Breast epithelium (tissue), 4 donors: ENCODE measurements around the gene ATP13A4. TPM values are rescaled to one million over a fixed set of nuclear protein-coding genes. Genes with fewer than 3 reads are reported as not detected.
A peak's percentile ranks its signal among the peaks of the same experiment; 100 is the strongest.

ENCODE experiments used
- DNase-seq, 2 donors: peaks; one replicate each; pipeline ENCODE4 v3.0.0-alpha.2; 2019; ENCODE audit warnings: low spot score in 2 of 2
- H3K27ac ChIP-seq, 2 donors: fragments of 200-600 bp; sonication (generic) in 1 of 2; one replicate each; pipeline ENCODE4 v1.5.1; 2016 to 2019; ENCODE audit warnings: mild to moderate bottlenecking in 1 of 2
- H3K27me3 ChIP-seq, 2 donors: fragments of 200-600 bp; sonication (generic) in 1 of 2; one replicate each; pipeline versions ENCODE4 v1.5.1 to v1.6.0; 2017 to 2019; ENCODE audit warnings: control low read depth in 1 of 2, mild to moderate bottlenecking in 1 of 2
- H3K36me3 ChIP-seq: fragments of 200-600 bp; one replicate; pipeline ENCODE4 v1.5.1; 2019
- H3K4me1 ChIP-seq, 2 donors: fragments of 200-600 bp; sonication (generic); one replicate each; pipeline ENCODE4 v1.5.1; 2016 to 2019; ENCODE audit warnings: control low read depth in 1 of 2
- H3K4me3 ChIP-seq, 3 donors: fragments of 200-600 bp; sonication (generic); 1 replicate in 2 of 3; 2 replicates in 1 of 3; pipeline ENCODE4 v1.5.1; 2016 to 2019; ENCODE audit warnings: mild to moderate bottlenecking in 3 of 3, moderate library complexity in 2 of 3
- H3K9me3 ChIP-seq, 2 donors: fragments of 200-600 bp; sonication (generic) in 1 of 2; one replicate each; pipeline ENCODE4 v1.5.1; 2016 to 2019; ENCODE audit warnings: control low read depth in 1 of 2
- POLR2A ChIP-seq: fragments of 450-650 bp; IDR thresholded peaks from one replicate; pipeline ENCODE4 v1.6.1; 2016; ENCODE audit warnings: antibody characterized with exemption, mild to moderate bottlenecking, moderate library complexity
- POLR2AphosphoS5 ChIP-seq, 3 donors: sonication (generic); formaldehyde crosslinking; IDR thresholded peaks; one replicate each; pipeline ENCODE4 v1.6.1; 2017; ENCODE audit warnings: antibody characterized with exemption in 3 of 3
- intact Hi-C: fragments of 100-400 bp; cut with DNase I; formaldehyde crosslinking; loops from one replicate; pipeline ENCODE4 v1.15.1; 2023; ENCODE audit warnings: low total_unique reads
- total RNA-seq, 3 donors: library from RNA; depleted of rRNA; stranded (reverse); fragments of >200 nt; gene quantifications; one replicate each; pipeline ENCODE4 v1.1.0, GENCODE V29; 2016
- TF ChIP-seq, protein P1 (sequence below), 3 donors: fragments of 450-650 bp; IDR thresholded peaks; one replicate each; pipeline ENCODE4 v1.5.1; 2016 to 2017; ENCODE audit warnings: antibody characterized with exemption in 3 of 3, mild to moderate bottlenecking in 3 of 3, moderate library complexity in 3 of 3

ATP13A4 gene
- total RNA-seq, 3 donors from 2014 or later, result 0.64 to 36.6 (median 6.2) TPM

DNA sequence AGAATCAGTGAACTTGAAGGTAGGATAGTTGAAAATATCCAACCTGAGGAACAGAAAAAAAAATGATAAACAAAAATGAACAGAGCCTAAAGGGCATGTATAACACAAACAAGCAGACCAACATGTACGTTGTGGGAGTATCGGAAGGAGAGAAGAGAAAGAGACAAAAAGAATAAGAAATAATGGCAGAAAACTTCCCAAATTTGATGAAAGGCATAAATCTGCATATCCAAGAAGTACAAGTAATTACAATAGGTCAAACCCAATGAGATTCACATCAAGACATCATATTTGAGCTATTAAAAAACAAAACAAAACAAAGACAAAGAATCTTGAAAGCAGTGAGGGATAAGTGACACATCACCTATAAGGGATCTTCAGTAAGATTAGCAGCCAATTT lies 138.1 kb downstream of the ATP13A4 start:
- no peaks in the 10 kb centered on the region for H3K36me3 ChIP-seq
- intact Hi-C loops, result no loop called here
- H3K9me3 ChIP-seq, result peaks cover 8 to 15% of the 10 kb centered on the region in 2 donors
- H3K4me3 ChIP-seq, result no peak overlapping the region
- DNase-seq, result no peak
- no peaks in the 10 kb centered on the region for H3K4me1 ChIP-seq
- no peak for TF ChIP-seq POLR2A
- TF ChIP-seq POLR2AphosphoS5 (IDR thresholded peaks at IDR 0.05), result no peak
- TF ChIP-seq, protein P1, sequence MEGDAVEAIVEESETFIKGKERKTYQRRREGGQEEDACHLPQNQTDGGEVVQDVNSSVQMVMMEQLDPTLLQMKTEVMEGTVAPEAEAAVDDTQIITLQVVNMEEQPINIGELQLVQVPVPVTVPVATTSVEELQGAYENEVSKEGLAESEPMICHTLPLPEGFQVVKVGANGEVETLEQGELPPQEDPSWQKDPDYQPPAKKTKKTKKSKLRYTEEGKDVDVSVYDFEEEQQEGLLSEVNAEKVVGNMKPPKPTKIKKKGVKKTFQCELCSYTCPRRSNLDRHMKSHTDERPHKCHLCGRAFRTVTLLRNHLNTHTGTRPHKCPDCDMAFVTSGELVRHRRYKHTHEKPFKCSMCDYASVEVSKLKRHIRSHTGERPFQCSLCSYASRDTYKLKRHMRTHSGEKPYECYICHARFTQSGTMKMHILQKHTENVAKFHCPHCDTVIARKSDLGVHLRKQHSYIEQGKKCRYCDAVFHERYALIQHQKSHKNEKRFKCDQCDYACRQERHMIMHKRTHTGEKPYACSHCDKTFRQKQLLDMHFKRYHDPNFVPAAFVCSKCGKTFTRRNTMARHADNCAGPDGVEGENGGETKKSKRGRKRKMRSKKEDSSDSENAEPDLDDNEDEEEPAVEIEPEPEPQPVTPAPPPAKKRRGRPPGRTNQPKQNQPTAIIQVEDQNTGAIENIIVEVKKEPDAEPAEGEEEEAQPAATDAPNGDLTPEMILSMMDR (IDR thresholded peaks at IDR 0.05), result no peak
- no peaks in the 10 kb centered on the region for H3K27me3 ChIP-seq
- no peak overlapping the region for H3K27ac ChIP-seq

DNA sequence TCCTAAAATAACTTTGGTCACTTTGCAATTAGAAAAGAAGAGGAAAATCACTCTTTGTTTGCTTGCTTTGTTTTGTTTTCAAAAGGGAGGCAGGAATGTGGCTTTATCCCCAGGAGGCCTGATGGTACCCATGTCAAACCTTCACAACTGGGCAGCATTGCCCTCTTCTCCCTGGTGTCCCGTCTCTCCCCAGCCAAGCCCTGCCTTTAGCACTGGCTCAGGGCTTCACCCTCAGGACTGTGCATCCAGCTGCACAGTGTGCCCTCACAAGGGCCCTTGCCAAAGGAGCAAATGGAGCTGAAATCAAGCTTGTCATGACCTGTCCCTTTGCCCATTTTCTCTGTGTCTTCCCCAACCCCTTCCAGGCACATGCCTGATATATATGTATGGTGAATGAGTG lies 147.0 kb downstream of the ATP13A4 start:
- Histone ChIP-seq H3K9me3 (no peaks in the 10 kb centered on the region), H3K27me3 (no peaks in the 10 kb centered on the region), H3K36me3 (no peaks in the 10 kb centered on the region), H3K4me1 (no peaks in the 10 kb centered on the region), H3K27ac (no peak overlapping the region), H3K4me3 (no peak overlapping the region)
- no peak for TF ChIP-seq POLR2A
- TF ChIP-seq, protein P1 (IDR thresholded peaks at IDR 0.05), result no peak
- no peak for DNase-seq
- intact Hi-C loops, result no loop called here

DNA sequence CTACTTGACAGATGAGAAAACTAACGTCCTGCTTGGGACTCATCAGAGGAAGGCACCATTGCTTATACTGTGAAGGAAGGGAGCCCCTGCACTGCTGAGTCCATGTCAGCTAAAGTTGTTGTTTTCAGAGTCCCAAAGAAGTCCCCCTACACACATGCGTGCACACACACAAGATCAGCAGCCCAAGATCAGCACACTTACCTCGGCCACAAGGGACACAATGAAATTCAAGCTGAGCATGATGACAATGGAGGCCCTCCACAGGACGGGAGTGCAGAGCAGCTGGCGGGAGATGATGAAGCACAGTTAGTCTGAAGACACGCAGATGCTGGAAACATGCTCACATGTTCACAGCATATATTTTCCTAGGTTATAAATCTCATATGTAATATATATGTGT lies 147.6 kb downstream of the ATP13A4 start:
- no peak for TF ChIP-seq POLR2AphosphoS5 (IDR thresholded peaks at IDR 0.05)
- no peak for TF ChIP-seq POLR2A
- TF ChIP-seq, protein P1 (IDR thresholded peaks at IDR 0.05), result no peak
- Histone ChIP-seq H3K27me3 (no peaks in the 10 kb centered on the region), H3K4me3 (no peak overlapping the region), H3K9me3 (no peaks in the 10 kb centered on the region), H3K36me3 (no peaks in the 10 kb centered on the region), H3K4me1 (no peaks in the 10 kb centered on the region), H3K27ac (no peak overlapping the region)
- DNase-seq, result no peak
- intact Hi-C loops, result no loop called here

DNA sequence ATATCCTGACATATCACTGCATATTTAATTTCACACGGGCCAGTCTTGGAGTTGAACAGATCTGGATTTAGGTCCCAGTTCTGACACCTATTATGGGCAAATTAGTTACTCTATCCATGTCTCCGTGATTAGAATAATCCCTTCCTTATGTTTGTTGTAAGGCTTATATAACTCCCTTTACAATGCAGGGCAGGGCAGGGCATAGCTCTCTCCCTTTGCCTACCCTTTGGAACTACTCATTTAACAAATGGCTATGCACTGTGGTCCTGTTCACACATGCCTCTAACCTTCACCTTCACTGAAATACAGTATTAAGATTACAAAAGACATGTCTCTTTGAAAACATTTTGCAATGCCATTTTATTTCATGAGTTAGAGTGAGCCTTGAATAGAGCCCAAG lies 151.4 kb downstream of the ATP13A4 start:
- intact Hi-C loops, result no loop called here
- no peak overlapping the region for H3K4me3 ChIP-seq
- H3K27ac ChIP-seq, result no peak overlapping the region
- no peaks in the 10 kb centered on the region for H3K4me1 ChIP-seq
- no peaks in the 10 kb centered on the region for H3K9me3 ChIP-seq
- TF ChIP-seq POLR2A, result no peak
- TF ChIP-seq, protein P1 (IDR thresholded peaks at IDR 0.05), result no peak
- TF ChIP-seq POLR2AphosphoS5 (IDR thresholded peaks at IDR 0.05), result no peak
- no peak for DNase-seq
- H3K36me3 ChIP-seq, result no peaks in the 10 kb centered on the region
- H3K27me3 ChIP-seq, result no peaks in the 10 kb centered on the region

DNA sequence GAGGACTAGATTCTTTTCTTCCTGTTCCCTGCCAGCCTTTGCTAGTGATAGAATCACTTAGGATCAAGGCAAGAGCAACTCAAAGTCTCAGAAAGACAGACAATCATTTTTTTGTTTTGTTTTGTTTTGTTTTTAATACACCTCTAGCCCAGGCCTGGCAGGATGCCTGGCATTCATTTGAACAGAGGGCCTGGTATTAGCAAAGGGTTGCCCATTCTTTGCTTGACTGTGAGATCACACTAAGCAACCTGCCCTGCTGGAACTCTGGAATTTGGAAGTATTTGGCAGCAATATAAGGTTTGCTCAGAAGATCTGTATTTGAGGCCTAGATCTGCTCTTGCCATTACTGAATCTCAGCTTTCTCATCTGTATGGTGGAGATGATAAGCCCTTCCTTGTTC lies 154.4 kb downstream of the ATP13A4 start:
- intact Hi-C loops, result no loop called here
- DNase-seq, result peak in 1 of 2 donors; percentile 62
- Histone ChIP-seq H3K4me1 (no peaks in the 10 kb centered on the region), H3K27ac (peak overlapping the region; percentile 77 to 81), H3K4me3 (no peak overlapping the region), H3K9me3 (no peaks in the 10 kb centered on the region), H3K36me3 (no peaks in the 10 kb centered on the region), H3K27me3 (no peaks in the 10 kb centered on the region)
- TF ChIP-seq, protein P1 (IDR thresholded peaks at IDR 0.05), result no peak
- TF ChIP-seq POLR2AphosphoS5 (IDR thresholded peaks at IDR 0.05) (no peak), POLR2A (no peak)
